ENCODE data around the gene RGS19.
A peak's percentile ranks its signal among the peaks of the same experiment; 100 is the strongest.

RGS19 gene

DNA sequence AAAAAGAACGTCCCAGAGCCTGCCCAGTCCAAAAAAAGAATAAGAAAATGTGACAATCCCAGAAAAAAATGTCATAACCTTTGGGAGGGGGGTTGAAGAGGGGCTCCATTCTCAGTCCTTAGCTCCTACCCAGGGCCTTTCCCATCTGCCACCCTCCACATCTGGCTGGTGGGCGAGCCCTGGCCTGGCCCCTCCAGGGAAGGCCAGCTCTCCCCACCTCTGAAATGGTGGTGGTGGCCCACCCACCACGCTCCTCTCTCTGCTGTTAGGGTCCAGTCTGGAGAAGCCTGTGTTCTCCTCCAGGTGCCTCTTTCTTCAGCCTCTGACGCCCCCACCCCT is 415 bp downstream of the RGS19 start:
- DNase-seq (no peak), ATAC-seq (no peak)
- Mint-ChIP-seq H3K9me3 (no peaks in the 10 kb centered on the region), H3K36me3 (ENCODE audit: low read depth) (no peaks in the 10 kb centered on the region), H3K27ac (peak overlapping the region; percentile 80), H3K4me3 (peak overlapping the region; percentile 86), H3K4me1 (peaks cover 34% of the 10 kb centered on the region), H3K27me3 (peaks cover 8% of the 10 kb centered on the region)

DNA sequence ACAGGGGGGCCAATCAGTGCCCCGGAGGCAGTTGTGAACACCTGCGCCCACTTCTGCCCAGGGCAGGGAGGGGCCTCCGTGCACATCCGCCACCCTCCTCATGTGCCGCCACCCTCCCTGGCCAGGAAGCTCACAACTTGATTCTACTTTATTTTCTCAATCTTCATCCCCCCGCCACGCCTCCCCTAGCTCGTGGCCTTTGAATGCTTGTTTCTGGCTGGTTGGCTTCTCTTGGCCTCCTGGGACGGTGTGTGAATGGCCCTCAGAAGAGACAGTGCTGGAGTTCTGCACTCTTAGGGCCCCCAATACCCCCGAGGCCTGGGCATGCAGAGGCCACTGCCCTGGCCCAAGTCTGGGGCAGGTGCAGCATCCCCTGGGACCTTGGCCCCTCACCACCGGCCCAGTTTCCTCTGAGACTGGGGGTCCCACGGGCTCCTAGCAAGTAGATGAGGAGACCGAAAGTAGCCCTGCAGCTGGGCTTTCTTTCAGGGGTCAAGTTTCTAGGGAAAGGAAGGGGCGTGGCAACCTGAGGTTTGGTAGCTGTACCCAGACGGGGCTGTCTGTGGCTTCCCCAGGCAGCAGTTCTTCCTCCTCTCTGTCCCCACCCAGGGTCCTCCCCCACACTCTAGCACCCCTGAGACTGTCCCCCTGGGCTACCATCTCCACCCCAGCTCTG is 1.3 kb downstream of the RGS19 start:
- peak overlapping the region; percentile 70 for H3K27ac Mint-ChIP-seq
- peaks cover 31% of the 10 kb centered on the region for H3K4me1 Mint-ChIP-seq
- H3K4me3 Mint-ChIP-seq: peak overlapping the region; percentile 86
- H3K9me3 Mint-ChIP-seq: no peaks in the 10 kb centered on the region
- H3K27me3 Mint-ChIP-seq: peaks cover 8% of the 10 kb centered on the region
- H3K36me3 Mint-ChIP-seq (ENCODE audit: low read depth): peaks cover 3% of the 10 kb centered on the region
- DNase-seq (peak; percentile 60), ATAC-seq (peak; percentile 42)

DNA sequence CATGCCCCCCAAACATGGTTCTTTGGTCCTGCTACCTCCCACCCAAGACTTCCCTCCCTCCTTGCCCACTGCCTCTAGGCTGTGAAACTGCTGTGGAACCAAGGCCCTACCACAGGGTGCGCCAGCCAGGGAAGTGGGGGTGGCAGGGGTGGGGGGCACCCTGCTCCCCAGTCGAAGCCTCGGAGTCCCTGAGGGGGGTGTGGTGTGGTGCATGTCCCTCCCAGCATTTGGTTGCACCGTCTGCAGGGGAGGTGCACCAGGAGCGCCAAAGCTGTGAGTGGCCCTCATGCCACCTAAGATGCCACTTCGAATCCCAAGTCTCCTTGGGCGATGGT is 1.8 kb downstream of the RGS19 start:
- peaks cover 8% of the 10 kb centered on the region for H3K27me3 Mint-ChIP-seq
- H3K4me1 Mint-ChIP-seq: peaks cover 28% of the 10 kb centered on the region
- no peak for DNase-seq
- H3K27ac Mint-ChIP-seq: peak overlapping the region; percentile 70
- no peak for ATAC-seq
- H3K36me3 Mint-ChIP-seq (ENCODE audit: low read depth): peaks cover 4% of the 10 kb centered on the region
- peak overlapping the region; percentile 86 for H3K4me3 Mint-ChIP-seq
- H3K9me3 Mint-ChIP-seq: no peaks in the 10 kb centered on the region

DNA sequence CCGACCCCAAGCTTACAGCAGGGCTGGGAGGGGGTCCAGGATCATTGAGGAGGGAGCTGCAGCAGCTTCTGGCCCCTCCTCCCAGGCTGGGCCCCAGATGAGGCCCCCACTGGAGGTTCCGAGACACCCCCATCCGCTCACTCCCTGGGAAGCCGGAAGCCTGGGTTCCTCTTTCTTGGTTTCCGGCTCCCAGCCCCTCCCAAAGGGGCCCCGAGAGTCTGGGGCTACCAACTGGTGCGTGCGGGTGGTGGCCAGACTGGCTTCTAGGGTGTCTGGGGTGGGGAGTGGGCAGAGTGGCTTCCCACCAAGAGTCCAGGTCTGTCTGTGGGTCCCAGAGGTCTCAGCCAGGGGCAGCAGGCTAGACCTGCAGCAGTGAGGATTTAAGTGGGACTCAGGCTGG is 2.2 kb downstream of the RGS19 start:
- H3K27me3 Mint-ChIP-seq: peaks cover 6% of the 10 kb centered on the region
- H3K4me3 Mint-ChIP-seq: peak overlapping the region; percentile 86
- peak overlapping the region; percentile 70 for H3K27ac Mint-ChIP-seq
- no peaks in the 10 kb centered on the region for H3K9me3 Mint-ChIP-seq
- H3K36me3 Mint-ChIP-seq (ENCODE audit: low read depth): peaks cover 4% of the 10 kb centered on the region
- peak; percentile 63 for DNase-seq
- ATAC-seq: peak; percentile 30
- peaks cover 29% of the 10 kb centered on the region for H3K4me1 Mint-ChIP-seq

DNA sequence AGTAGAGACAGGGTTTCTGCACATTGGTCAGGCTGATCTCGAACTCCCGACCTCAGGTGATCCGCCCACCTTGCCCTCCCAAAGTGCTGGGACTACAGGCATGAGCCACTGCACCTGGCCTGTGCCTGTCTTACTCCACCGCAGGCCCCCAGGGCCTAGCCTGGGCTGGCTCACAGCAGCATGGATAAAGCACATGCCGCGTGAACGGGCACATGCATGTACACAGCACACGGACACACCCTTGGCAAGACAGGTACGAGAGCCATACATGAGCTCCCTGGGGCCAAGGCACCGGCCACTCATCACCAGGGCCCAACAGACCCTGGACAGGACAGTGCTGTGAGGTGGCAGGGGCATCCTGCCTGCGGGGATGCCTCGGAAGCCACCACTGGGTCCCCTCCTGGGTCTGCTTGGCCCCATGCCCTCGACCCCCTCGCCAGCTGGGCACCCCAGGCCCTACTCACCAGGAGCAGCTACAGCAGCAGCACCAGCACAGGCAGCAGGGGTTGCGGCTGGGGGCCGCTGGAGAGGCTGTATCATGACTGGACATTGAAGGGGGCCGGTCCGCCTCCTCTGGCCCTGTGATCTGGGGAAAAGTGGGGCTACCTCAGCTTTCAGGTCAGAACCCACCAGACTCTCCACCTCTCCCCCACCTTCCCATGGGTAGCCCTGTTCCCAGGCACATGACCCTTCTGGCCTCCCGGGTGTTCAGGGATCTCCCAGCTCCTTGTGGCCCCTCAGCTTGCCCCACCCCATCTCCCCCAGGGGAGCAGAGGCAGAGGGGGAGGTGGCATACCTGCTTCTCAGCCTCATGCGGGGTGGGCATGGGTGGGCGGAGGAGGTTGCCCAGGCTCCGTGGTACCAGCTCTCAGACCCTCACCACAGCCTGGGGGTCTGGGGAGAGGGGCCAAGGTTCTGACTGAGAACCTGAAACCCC is 3.0 kb downstream of the RGS19 start:
- Mint-ChIP-seq H3K9me3 (no peaks in the 10 kb centered on the region), H3K27me3 (no peaks in the 10 kb centered on the region), H3K4me3 (peak overlapping the region; percentile 86), H3K27ac (peak overlapping the region; percentile 22), H3K36me3 (ENCODE audit: low read depth) (peaks cover 4% of the 10 kb centered on the region), H3K4me1 (peaks cover 25% of the 10 kb centered on the region)
- no peak for ATAC-seq
- DNase-seq: no peak

DNA sequence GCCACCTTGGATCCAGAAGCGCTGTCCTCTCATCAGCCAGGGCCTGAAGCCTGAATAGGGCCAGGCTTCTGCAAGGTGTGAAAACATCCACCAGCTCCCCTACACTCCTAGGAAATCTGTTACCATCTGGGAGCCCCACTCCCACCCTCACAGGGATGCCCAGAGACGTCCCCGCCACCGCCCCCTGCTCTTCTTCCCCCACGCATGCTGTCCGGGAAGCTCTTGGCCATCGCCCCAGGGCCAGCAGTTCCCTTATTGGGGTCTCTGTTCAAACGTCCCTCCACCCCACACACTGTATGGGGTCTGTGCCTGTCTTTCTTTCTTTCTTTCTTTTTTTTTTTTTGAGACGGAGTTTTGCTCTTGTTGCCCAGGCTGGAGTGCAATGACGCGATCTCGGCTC is 3.8 kb downstream of the RGS19 start:
- peaks cover 22% of the 10 kb centered on the region for H3K4me1 Mint-ChIP-seq
- peaks cover 4% of the 10 kb centered on the region for H3K36me3 Mint-ChIP-seq (ENCODE audit: low read depth)
- DNase-seq: no peak
- H3K4me3 Mint-ChIP-seq: no peak overlapping the region
- H3K27ac Mint-ChIP-seq: no peak overlapping the region
- no peaks in the 10 kb centered on the region for H3K9me3 Mint-ChIP-seq
- no peaks in the 10 kb centered on the region for H3K27me3 Mint-ChIP-seq
- no peak for ATAC-seq

DNA sequence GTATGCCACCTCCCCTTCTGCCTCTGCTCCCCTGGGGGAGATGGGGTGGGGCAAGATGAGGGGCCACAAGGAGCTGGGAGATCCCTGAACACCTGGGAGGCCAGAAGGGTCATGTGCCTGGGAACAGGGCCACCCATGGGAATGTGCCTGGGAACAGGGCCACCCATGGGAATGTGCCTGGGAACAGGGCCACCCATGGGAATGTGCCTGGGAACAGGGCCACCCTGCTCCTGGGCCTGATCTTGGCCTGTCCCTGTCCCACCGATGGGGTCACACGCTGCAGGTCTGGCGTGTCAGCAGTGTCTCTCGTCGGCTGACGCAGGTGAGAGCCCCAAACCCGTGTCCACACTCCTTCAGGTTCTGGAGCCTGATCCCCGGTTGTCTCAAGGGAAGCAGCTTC is 4.4 kb downstream of the RGS19 start:
- H3K27me3 Mint-ChIP-seq: no peaks in the 10 kb centered on the region
- H3K27ac Mint-ChIP-seq: no peak overlapping the region
- DNase-seq (no peak), ATAC-seq (no peak)
- H3K4me1 Mint-ChIP-seq: peaks cover 18% of the 10 kb centered on the region
- H3K9me3 Mint-ChIP-seq: no peaks in the 10 kb centered on the region
- no peak overlapping the region for H3K4me3 Mint-ChIP-seq
- peaks cover 4% of the 10 kb centered on the region for H3K36me3 Mint-ChIP-seq (ENCODE audit: low read depth)

DNA sequence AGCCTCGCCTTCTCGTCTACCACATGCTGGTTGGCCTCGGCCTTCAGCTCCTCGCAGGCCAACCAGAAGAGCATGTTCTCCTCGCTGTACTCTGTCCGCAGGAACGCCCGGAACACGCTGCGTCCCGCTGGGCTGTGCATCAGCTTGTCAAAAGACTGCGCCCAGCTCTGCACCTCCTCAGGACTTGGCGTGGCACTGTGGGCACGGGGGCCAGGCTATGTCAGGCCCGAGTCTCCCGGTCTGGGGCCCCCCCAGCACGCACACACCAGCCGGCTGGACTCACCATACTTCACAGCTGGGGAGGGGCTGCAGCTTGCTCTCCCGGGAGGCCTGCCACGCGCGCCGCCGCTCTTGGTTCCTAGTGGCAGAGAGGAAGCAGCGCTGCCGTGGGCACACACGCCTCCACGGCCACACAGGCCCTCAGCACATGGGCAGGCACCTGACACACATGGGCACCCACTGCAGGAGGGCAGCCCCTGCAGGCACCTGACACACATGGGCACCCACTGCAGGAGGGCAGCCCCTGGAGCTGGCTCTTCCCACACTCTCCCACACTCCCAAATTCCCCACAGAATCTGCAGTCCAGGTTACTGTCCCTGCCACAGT is 5.0 kb downstream of the RGS19 start:
- Mint-ChIP-seq H3K27ac (no peak overlapping the region), H3K4me3 (no peak overlapping the region)

DNA sequence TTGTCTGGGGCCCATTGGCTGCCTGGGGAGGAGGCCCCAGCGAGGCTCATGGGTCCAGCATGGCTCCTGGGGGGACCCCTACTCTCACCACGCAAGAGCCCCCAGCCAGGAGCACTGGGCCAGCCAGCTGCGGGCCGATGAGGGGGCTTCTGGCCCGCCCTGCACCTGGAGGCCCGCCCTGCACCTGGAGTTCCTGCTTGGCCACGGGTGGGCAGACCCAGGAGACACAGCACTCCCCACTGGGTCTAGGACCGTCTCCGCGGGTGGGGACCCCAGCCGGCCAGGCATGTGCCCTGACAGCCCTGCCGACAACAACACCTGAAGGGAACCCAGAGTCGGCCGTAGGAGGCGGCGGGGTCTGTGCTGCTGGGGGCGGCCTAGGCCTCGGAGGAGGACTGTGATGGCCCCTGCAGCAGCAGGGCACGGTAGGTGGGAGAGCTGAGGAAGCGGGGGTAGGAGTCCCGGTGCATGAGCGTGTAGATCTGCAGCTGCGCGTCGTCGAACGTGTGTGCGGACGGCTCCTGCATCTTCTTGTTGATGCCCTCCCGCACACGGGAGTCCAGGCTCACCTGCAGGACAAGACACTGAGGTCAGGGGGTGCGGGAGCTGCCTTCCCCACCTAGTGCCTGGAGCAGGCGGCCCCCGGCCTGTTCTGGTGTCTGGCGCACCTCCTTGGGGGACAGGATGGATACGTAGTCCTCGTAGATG is 5.7 kb downstream of the RGS19 start:
- no peak overlapping the region for H3K27ac Mint-ChIP-seq
- no peaks in the 10 kb centered on the region for H3K9me3 Mint-ChIP-seq
- H3K4me3 Mint-ChIP-seq: no peak overlapping the region
- ATAC-seq (no peak), DNase-seq (no peak)
- H3K36me3 Mint-ChIP-seq (ENCODE audit: low read depth): peaks cover 4% of the 10 kb centered on the region
- no peaks in the 10 kb centered on the region for H3K27me3 Mint-ChIP-seq
- peaks cover 15% of the 10 kb centered on the region for H3K4me1 Mint-ChIP-seq

More for the DNA sequence above, 5.0 kb downstream of the RGS19 start:
- Mint-ChIP-seq H3K27me3 (no peaks in the 10 kb centered on the region), H3K36me3 (ENCODE audit: low read depth) (peaks cover 4% of the 10 kb centered on the region), H3K9me3 (no peaks in the 10 kb centered on the region), H3K4me1 (peaks cover 18% of the 10 kb centered on the region)
- ATAC-seq (no peak), DNase-seq (no peak)

DNA sequence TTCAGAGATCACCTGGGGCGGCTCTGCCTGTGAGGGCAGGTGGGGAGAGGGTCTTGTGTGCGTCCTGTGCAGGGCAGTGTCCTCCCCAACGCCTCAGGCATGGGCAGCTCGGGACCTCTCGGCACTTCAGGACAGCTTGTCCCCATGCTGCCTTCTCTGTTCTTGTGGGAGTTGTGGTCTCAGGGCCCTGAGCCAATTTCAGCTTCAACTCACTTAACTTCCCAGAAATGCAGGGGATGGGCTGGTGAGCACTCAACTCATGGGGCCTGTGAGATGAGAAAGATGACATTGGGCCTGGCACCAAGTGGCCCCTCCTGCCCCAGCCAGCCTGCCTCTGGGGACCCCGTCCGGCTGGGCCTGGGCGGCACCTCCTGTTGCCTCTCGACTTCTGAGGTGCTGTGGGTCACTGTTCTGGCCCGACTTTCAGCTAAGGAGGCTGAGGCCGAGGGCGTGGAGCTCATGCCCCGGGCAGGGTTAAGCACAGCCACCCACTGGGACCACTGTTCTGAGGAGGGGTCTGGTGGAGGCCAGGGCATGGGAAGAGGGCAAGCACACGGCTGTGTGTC is 6.7 kb downstream of the RGS19 start:
- Mint-ChIP-seq H3K27ac (no peak overlapping the region), H3K4me1 (peaks cover 13% of the 10 kb centered on the region), H3K9me3 (no peaks in the 10 kb centered on the region), H3K36me3 (ENCODE audit: low read depth) (peaks cover 4% of the 10 kb centered on the region), H3K4me3 (no peak overlapping the region), H3K27me3 (no peaks in the 10 kb centered on the region)
- ATAC-seq: no peak
- no peak for DNase-seq

DNA sequence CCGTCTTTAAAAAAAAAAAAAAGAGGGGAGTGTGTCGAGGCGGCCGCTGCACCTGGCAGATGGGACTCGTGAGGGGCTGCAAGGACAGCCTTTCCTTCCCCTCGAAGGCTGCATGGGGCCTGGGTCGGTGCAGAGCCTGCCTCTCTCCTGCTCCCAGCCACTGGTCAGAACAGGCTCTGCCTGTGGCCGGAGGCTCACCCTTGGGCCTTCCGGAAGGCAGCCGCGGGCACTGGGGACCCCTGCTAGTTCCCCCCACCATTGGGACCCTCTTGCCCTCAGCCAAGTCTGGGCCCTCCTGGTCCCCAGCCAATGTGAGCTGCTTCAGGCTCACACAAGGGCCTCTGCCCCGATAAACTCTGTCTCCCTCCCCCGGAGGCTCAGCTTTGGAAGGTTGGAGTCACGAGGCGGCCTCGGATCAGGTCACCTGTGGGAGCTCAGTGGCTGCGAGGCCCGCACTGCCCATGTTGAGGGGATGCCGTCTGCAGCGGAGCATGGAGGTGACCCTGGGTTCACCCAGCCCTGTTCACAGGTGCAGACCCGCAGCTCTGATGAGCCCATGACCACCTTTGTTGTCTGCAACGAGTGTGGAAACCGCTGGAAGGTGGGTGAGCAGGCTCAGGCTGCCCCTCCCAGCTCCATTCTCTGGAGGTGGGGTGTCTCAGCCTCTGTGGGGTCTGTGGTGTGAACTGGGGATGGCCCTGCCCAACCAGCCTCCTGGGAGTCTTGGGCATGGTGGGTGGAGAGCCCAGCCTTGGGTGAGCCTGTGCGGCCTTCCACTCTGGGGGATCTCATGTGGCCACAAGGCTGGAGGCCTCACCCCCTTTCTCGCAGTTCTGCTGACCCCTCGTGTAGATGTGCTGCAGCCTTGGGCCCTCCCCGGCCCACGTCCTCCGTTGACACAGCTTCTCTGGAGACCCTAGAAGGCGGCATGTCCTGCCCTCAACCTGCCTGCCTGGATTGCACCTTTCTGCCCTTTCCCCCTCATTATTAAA is 7.7 kb downstream of the RGS19 start:
- no peak for ATAC-seq
- peaks cover 4% of the 10 kb centered on the region for H3K36me3 Mint-ChIP-seq (ENCODE audit: low read depth)
- H3K27ac Mint-ChIP-seq: no peak overlapping the region
- H3K27me3 Mint-ChIP-seq: no peaks in the 10 kb centered on the region
- H3K9me3 Mint-ChIP-seq: no peaks in the 10 kb centered on the region
- no peak for DNase-seq
- H3K4me1 Mint-ChIP-seq: peaks cover 14% of the 10 kb centered on the region
- no peak overlapping the region for H3K4me3 Mint-ChIP-seq

DNA sequence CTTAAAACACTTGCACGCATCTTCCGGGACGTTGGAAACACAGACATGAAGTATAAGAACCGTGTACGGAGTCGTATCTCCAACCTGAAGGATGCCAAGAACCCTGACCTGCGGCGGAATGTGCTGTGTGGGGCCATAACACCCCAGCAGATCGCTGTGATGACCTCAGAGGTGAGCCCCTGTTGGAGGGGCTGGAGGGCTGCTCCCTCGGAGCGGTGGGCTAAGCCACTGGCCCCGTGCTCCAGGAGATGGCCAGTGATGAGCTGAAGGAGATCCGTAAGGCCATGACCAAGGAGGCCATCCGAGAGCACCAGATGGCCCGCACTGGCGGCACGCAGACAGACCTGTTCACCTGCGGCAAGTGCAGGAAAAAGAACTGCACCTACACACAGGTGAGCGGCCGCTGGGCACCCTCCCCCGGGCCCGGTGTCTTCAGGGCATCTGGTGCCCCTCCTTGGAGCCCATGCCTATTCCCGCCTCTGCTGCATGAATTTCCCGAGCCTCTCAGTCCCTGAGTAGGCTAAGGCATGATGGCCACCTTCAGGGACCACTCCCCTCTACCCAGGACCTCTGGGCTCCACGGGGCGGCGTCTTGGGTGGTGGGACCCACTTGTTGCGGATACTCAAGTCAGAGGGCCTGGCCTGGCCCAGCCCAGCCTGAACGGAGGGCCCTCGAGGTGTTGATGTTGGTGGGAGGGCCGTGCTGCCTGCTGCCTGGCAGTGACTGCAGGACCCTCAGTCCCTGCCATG is 8.9 kb downstream of the RGS19 start:
- no peak for DNase-seq
- H3K4me1 Mint-ChIP-seq: peaks cover 26% of the 10 kb centered on the region
- H3K36me3 Mint-ChIP-seq (ENCODE audit: low read depth): peaks cover 4% of the 10 kb centered on the region
- no peak overlapping the region for H3K27ac Mint-ChIP-seq
- no peak overlapping the region for H3K4me3 Mint-ChIP-seq
- ATAC-seq: no peak
- H3K27me3 Mint-ChIP-seq: no peaks in the 10 kb centered on the region
- no peaks in the 10 kb centered on the region for H3K9me3 Mint-ChIP-seq
